GM21515 (cell line): ENCODE measurements around the gene ST6GALNAC6.
A peak's percentile ranks its signal among the peaks of the same experiment; 100 is the strongest.

ENCODE experiments used
- ATAC-seq: cut with Tn5 transposase; IDR thresholded peaks from one replicate; pipeline ENCODE4 v1.9.1; 2021; ENCODE audit not compliant: unreplicated experiment

Gene ST6GALNAC6

DNA sequence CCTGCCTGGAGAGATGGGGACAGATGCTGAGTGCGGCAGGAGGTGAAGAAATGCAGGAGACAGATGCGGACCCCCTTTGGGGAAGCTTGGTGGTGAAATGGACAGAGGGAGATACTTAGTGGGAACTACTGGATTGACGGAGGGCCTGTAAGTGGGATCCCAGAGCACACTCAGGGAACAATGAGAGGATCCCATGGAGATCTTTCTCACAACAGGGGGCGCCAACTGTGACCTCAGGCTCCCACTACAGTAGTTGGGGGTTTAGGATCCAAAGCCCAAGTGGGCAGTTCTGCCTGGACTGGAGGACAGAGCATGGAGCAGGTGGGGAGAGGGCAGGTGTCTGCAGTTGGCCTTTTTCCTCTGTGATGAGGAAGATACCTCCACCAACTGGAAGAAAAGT lies 34.8 kb upstream of the ST6GALNAC6 start:
- ATAC-seq: no peak

DNA sequence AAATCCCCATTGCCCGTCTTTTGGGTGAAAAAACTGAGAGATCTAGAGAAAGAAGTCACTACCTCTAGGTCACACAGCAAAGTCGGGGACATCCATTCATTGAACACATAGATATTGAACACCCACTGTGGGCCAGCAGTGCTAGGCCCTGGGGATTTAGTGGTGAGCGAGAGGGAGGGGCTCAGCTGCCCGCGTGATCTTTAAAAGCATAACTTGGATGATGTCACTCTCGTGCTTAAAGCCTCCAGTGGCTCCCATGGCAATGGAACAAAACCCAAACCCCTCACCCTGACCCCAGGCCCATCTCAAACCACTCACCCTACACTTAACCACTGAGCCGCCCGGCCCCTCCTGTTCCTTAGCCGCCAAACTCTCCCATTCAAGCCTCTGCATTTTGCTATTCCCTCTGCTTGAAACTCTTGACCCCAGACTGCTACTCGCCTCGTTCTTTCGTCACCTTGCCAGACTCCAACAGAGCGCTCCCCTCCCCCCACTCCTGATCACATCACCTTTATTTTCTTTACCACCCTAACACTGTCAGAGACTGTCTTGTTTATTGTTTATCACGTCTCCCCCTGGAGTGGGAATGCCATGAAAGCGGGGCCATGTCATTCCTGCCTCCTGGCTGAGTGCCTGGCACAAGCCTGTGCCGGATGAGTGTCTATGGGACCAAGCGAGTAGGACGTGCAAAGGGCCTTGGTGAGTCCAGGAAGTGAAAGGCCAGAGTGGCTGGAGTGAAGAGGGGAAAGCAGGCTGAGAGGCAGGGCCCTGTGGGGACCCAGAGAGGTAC lies 31.9 kb upstream of the ST6GALNAC6 start:
- ATAC-seq: peak; percentile 12

DNA sequence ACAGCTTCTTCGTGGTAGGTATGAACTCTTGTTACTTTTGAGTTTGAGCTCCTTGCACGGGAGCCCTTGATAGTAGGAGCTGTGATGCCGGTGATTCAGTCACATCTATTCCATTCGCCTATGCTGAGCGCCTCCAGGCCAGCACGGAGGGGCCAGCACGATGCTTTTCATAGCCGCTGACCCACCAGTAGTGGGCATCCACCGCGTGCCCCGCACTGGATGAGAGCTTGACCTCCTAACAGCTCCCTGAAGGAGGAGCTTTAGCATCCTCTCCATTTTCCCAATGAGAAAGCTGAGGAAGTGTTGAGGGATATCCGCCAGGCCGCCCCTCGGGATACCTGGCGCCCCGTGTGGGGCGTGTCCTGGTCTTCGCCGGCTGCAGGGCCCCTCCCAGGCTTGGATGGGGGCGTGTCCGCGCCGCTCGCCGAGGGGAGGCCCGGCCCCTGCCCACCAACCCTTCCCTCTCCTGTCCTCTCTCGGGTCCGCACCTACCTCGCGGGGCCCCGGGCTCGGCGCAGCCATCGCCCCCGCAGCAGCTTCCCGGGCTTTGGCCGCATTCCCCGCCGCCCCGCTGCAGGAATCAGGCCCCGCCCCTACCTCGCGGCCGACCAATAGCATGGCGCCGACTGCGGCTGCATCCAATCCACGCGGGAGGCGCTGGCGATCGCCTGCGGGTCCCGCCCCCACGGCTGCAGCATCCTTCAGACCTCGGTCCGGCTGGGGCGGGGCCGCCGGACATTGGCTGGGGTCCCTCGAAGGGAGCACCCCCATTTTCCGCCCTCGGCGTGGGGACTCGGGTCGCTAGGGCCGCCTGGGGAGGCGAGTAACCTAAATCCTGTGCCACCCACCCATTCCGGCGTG lies 31.1 kb upstream of the ST6GALNAC6 start, which contains the start of gene PIP5KL1:
Gene PIP5KL1, minus strand, starts transcription at position 547 of the 861 bp plus-strand sequence. Its CDS starts 25 bp downstream, at position 522.
- peak; percentile 74 for ATAC-seq

DNA sequence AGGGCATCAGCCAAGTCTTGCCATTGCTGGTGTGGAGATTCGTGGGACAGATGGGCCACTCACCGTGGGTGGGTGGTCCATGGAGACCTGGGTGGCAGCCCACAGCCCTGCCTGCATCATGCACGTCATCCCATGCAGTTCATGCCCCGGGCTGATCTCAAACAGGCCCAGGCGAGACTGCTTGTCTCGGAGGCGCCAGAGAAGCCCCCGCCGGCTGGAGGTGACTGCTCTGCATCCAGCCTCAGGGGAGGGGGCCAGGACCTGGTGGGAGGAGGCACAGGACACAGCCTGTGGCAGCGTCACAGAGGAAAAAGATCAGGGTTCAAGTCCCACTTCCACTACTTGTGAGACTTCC lies 30.2 kb upstream of the ST6GALNAC6 start:
- no peak for ATAC-seq

DNA sequence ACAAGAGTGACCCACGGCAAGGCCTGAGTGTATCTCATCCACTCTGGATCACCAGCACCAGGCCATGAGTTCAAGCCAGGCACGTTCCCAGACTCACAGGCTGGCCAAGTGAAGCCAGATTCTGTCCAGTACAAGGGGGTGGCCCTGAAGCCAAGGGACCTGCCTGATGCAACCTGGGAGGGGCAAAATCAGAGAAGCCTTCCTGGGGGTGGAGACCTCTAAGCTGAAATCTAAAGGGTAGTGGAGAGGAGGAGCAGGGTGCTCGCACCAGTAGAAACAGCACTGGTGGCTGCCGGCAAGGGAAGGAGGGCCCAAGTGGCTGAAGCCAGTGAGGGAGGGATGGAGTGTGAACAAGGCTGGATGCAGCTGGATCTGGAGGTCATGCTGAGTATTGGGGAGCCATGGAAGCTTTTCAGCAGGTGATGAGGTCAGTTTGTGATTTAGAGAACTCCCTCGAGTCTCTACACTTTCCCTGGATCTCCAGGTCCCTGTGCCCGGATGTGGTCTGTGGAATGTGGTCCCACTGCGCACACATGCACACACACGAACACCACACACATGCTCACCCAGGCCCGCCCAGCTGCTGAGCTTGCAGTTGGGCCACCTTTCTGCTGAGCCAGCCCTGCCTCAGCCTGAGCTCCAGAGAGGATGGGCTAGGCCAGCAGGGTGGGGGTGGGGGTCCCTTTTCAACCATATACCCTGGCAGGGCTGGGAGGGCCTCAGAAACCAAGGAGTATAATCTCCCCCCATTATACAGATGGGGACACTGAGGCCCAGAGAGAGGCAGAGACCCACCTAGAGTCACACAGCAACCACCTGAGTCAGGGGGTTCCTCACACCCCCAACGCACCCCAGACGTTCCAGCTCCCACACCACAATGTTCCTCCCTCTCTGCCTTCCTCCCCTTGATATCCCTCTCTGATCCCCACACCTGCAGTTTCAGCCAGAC lies 29.5 kb upstream of the ST6GALNAC6 start:
- ATAC-seq: no peak

DNA sequence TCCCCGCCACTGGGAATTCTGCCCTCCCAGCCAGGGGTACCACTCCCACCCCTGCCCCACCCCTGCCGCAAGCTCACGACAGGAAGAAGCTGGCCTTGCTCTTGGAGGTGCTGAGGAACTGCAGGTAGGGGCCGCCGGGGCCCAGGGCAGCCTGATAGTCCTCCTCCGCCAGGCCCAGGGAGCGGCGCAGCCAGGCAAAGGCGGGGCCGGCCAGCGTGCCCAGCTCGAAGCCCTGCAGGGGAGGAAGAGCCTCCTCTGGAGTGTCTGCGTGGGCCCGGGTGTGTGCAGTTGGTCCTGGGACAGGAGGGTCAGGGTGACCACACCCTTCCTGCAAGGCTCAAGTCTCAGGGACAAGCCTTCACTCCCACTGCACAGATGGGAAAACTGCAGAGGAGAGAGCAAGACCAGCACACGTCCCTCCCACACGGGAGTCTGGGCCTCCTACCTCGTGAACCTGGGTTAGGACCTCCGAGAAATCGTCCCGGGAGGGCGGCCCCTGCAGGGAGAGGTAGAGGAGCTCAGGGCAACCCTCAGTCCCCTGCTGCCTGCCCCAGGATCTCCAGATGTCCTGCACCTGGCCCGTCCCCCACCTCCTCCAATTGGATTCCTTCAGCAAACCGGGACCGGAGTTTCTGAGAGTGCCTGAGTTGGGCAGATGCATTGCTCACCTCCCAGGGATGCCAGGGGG lies 28.7 kb upstream of the ST6GALNAC6 start:
- no peak for ATAC-seq

DNA sequence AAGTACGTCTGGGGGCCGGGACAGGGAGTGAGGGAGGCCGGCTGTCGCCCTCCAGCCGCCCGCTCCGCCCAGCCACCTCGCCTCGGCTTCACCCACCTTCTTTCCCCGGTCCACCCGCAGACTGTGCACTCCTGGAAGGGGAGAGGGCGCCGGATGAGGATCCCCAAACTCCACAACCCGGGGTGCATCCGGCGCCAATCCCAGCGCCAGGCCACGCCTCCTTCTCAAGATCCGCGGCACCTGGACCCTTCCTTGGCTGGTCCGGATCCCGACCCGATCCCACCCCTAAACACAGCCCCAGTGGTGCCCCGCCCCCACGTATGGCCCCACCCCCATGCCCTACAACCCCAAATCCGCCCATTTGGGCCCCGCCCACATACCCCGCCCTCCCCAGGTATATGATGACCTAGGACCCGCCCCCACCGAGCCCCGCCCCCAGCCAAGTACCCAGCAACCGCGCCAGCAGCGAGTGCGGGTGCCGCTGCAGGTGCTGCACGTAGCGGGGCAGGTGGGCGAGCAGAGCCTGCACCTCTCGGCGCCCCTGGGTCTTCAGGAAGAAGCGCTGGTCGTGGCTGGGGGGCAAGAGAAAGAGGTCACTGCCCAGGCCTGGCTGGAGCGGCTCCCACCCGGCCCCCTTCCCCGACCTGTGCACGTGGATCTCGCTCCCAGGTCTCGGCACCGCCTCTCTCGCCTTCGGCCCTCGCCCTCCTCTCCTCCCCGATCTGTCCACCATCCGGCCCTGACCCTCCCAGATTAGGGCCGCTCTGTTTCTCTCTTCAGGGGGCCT lies 28.0 kb upstream of the ST6GALNAC6 start:
- ATAC-seq: no peak

DNA sequence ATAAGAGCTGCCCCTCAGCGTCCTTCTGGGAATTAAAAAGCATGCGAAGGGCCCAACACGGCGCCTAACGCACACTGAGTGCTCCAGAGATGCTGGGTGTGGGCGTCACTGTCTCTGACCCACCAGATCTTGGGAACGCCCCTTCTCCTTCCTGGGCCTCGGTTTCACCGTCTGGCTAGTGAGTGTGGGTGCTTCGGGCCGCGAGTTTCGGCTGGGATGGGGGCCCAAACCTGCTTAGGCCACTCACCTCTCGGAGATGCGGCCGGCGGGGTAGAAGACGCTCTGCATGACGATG lies 27.4 kb upstream of the ST6GALNAC6 start:
- no peak for ATAC-seq

DNA sequence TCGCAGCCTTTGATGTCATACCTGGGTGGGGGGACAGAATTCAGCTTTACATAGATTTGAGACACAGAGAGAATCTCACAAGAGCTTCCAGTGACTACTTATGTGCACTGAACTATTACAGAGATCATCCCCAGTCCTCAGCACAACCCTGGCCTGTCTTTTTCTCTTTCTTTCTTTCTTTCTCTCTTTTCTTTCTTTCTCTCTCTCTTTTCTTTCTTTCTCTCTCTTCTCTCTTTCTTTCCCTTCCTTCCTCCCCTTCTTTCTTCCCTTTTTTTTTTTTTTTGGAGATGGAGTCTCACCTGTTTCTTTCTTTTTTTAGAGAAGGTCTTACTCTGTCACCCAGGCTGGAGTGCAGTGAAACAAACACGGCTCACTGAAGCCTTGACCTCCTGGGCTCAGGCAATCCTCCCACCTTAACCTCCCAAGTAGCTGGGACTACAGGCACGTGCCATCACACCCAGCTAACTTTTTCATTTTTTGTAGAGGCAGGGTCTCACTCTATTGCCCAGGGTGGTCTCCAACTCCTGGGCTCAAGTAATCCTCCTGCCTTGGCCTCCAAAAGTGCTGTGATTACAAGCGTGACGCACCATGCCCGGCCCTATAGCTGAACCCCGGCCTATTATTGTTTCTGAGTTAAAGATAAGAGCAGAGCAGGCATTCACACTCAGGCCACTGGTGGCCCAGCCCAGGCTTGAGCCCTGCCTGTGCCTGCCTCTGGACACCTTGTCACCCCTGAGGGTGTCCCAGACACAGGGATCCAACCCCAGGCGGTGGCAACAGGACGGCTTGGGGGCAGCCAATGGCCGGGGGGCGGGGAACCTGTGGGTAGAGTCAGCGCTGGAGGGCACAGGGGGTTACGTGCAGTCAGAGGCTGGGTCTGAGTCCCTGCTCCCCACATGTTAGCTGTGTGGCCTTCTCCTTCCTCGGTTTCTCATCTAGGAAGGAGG lies 26.8 kb upstream of the ST6GALNAC6 start:
- no peak for ATAC-seq

DNA sequence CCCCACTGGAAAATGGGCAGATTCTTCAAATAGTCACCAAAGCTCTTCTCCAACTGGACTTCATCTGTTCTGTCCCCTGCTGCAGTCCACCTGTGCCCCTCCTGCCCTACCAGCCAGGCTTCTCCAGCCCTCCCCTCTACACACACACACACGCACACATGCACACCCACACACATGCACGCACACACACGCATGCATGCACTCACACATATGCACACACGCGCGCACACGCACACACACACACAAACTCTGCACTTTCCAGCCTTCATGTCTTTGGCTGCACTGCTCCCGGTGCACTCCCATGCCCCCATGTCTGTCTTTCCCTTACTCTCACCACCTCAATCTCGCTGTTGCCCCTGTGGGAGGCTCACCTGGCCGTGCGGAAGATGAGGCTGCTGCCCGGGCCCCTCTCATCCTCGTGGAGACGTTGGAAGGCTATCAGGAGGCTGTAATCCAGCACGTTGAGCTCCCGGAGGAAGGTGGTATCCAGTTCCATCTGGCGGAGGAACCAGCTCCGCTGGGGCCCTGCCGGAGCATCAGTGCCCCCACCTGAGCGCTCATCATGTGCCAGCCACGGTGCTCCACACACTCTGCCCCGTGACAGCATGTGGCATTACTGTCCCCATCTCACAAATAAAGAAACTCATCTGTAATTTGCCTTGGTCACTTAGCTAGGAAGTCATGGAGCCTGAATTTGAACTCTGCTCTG lies 25.5 kb upstream of the ST6GALNAC6 start:
- ATAC-seq: no peak

DNA sequence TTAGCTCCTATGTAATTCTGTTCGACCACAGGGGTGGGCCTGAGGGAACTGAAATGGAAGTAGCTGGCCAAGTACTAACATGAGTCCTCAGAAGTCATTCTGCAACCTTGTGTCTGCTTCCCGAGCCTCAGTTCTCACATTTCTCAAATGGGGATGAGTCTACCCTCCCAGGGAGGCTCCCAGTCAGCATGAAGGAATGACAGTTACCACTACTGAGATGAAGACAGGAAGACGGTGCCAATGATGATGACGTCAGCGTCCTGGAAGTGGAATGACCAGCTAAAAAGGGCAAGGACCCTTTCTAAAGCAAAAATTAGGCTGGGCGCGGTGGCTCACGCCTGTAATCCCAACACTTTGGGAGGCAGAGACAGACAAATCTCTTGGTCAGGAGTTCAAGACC lies 24.4 kb upstream of the ST6GALNAC6 start:
- ATAC-seq: no peak

DNA sequence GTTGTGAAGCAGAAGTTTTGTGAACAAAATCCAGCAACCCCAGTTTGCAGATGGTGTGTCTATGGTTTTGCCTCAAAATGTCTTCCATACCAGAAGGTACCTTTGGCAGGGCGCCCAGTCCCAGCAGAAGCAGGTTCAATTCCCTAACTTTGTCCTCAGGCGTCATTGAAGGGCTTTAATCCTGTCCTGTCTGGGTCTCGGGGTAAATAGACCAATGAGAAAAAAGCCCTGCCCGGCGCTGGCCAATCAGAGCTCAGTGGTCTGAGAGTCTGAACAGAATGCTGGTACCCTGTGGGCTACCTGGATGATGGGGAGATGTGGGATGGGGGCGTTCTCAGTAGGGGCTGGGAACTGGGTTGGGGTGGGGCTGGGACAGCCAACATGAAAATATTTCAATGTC lies 23.6 kb upstream of the ST6GALNAC6 start:
- no peak for ATAC-seq

DNA sequence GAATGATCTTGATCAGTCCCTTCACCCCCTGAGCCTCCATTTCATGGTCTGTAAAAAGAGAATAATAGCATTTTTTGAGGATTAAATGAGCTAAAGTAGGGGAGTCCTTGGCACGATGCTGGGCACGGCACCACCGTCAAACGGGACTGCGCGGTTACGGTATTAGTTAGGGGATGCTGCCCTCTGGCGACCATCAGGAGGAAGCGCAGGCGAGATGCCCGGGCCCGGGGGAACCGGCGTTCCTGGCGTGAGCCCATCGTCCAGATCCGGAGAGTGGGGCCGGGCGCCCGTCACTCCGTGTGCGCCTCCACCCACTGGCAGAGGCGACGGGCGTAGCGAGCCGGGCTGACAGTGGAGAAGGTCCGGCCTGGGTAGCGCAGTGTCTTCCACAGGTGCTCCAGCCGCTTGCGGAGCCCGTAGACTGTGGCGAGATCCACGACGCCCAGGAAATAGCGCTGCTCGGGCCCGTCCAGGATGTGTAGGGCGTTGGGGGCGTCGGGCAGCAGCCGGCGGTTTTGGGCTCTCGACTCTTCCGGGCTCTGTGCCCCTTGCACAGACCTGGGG lies 22.2 kb upstream of the ST6GALNAC6 start:
- ATAC-seq: no peak

DNA sequence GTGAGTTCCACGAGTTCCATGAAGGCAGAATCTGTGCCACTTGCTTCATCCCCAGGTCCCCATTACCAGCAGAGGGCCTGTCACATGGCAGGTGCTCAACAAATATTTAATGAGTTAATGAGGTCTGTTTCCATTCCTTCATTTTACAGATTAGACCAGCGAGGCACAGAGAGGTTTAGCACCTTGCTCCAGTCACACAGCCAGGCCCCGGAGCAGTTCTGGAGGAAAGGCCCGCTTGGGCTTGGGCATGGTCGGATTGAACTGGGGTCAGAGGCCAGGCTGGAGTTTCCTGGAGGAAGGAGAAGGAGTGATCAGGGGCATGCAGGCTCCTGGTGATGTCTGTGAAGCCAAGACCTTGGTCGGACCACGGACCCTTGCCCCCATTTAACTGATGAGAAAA lies 21.4 kb upstream of the ST6GALNAC6 start:
- no peak for ATAC-seq

DNA sequence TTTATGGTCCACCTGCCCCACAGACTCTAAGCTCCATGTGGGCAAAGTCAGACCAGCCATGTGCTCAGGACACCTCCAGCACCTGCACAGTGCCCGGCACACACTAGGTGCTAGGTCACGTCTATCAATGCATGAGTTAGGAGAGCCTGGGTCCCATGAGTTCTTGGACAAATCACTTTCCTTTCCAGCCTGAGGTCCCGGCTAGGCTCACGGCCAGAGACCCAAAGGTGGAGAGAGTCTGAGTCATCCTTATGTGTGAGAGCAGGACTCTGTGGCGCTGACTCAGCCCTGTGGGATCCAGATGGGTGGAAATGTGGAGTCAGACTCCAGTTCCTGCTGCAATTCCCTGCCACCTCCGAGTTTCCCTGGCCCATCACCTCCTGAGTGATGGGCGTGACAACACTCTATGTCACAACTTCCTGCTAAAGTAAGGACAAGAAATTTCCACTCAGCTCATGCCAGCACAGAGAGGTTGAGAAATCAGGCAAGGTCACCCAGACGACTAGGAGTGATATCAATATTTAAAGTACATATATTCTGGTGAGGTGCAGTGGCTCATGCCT lies 19.9 kb upstream of the ST6GALNAC6 start:
- ATAC-seq: no peak

DNA sequence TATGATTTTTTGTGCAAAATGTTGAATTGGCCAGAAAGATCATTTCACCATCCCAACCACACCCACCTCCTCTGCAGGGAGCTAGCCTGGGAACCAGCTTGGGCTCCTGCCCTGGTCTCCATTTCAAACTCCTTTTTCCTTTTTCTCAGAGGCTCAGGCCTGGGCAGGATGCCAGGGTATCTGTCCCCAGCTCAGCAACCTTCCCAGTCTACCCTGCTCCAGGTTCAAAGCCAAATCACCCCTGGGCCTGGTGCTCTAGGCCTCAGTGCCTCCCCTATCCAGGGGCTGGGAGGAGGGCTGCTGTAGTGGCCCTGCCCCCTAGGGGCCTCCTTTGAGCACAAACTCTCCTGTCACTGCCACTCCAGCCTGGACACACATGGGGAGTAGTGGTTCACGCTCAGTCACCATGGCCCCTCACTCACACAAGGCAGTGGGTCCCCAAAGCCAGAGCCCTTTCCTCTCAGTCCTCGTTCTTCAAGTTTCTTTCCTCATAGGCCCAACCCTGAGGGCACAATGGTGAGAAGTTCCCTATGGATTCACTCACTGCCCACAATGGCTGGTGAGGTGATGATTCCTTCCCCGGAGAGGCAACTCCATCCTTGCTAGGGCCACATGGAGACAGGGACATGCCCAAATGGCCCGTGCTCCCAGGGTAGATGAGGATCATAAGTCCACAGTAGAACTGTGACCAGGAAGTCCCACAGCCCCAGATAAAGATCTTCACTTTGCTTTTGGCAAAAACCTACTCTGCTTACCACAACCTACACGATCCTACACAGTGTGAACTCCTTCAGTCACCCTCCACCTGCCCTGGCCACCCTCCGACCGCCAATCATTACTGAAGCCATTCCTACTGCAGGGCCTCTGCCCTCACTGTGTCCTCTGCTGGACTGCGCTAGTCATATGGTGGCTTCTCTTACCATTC lies 19.0 kb upstream of the ST6GALNAC6 start:
- ATAC-seq: no peak
